ENCODE data around the gene SEC61A1.

Gene SEC61A1

DNA sequence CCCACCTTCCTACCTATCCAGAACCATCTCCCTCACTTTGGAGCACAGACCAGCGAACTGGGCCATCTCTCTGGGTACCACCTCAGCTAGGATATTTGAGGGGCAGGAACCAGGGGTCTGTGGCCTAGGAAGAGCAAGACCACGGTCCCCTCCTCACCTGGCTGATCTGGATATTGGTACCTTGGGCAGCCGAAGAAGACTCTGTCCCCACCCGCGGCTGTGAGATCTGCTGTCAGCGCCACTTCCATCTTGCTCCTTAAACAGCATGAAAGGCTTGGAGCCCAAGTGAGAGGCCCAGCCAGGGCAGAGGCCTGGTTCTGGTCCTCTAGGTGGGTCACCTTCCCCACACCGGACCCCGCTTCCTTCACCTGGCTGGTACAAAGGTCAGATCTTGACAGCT is 26.6 kb downstream of the SEC61A1 start:
- DNase-seq = no peak

DNA sequence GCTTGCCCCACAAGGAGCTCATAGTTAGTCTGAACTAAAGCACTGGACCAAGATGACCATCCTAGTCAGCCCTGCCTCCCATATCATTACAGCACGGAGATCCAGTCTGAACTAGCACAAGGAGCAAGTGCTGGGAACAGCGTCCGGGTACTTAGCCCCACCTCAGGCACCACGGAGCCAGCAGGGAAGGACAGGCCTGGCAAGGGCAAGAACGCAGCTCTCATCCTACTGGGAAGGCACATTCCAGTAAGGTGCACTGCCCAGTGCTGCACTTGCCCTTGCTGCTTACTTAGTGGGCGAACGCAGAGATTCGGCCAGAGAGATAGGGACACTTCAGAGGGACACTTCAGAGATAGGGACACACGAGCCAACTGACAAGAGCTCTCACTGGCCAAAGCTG is 27.6 kb downstream of the SEC61A1 start:
- DNase-seq = no peak

DNA sequence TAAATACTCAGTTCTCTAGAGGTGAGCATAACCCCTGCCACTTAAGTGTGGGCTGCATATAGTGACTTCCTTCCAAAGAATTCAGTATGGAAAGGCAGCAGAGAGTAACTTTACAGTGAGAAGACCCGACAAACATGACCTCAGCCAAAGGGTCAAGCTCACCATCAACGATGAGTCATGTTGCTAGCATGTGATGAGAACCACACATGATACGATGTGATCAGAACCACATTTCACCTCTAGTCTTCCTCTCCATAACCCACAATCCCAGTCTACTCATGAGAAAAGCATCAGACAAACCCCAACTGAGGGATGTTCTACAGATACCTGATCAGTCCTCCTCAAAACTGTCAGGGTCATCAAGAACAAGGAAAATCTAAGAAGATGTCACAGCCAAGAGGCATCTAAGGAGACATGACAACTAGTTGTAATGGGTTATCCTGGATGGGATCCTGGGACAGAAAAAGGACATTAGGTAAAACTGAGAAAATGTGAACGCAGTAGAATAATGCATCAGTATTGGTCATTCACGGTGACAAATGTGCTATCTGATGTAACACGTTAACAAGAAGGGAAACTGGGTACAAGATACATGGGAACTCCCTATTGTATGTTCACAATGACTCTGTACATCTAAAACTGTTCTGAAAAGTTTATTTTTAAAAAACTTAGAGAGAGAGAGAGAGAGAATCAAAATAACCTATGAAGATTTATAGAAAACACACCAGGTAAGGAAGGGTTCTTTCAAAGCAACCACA is 28.3 kb downstream of the SEC61A1 start:
- DNase-seq = no peak

DNA sequence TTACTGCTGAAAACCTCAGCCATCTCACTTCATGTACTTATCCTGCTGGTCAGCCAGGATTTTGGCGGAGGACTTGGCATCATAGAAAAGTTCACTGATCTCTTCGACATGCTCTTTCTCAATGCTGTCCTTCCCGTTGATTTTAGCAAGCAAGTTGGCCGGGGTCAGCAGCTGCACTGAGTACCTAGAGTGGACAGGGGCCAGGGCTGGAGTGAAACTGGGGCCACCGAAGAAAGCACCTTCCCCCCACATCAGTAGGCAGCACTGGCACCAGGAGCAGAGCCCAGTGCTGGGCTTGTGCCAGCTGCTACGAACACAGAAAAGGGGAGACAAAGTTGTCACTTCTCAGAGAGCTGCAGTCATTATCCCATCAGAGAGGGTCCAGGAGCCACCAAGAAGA is 29.0 kb downstream of the SEC61A1 start:
- DNase-seq = no peak

DNA sequence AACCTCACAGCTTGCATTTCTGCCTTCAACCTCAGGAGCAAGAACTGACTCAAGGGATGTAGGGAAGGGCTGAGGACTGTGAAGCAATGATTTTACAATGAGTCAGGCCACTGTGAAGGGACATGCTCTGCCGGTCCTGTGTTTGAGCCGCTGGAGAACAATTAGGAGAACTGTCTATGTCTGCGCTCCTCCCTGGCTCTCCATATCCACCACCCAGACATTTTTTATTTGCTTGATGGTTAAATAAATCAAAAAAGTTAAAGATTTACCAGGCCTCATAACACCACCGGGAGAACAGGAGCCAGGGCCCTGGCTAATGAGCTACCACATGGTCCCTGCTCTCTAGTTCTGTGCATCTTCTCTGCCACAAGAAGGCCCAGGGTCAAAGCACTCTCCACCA is 29.6 kb downstream of the SEC61A1 start:
- no peak for DNase-seq

DNA sequence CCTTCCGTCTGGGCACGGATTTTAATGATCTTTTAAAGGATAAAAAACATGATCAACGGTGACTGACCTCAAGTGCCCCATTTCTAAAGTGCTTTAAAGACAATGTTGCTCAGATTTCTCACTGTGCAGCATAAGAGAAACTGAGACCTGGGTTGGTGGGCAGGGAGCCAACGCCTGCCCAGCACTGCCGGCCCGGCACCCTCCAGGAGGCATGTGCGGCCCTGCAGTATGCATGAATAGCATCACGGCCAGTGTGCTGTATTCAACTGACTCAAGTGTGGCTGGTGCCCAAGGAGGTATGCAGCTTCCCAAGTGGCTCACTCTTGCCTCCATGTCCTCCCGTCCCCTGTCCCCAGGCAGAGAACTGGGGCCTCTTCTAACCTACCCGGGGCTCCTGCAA is 30.3 kb downstream of the SEC61A1 start:
- no peak for DNase-seq

DNA sequence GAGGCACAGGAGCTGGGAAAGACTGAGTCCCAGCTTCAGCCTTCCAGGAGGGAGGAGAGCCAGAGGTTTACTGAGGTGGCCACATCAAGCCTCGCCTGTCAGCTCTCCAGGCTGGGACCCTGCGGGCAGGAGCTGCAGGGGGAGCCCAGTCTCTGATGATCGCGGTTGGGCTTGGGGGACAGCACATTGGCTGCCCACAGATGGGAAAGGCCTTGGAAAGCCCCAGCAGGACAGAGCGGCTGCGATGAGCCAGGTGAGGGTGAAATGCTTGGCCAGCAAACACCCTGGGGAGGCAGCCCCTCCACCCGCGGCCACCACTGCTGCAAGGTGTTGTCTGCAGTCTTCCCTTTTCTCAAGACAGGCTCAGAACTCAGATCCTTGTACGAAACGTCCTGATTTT is 31.2 kb downstream of the SEC61A1 start:
- DNase-seq = no peak

DNA sequence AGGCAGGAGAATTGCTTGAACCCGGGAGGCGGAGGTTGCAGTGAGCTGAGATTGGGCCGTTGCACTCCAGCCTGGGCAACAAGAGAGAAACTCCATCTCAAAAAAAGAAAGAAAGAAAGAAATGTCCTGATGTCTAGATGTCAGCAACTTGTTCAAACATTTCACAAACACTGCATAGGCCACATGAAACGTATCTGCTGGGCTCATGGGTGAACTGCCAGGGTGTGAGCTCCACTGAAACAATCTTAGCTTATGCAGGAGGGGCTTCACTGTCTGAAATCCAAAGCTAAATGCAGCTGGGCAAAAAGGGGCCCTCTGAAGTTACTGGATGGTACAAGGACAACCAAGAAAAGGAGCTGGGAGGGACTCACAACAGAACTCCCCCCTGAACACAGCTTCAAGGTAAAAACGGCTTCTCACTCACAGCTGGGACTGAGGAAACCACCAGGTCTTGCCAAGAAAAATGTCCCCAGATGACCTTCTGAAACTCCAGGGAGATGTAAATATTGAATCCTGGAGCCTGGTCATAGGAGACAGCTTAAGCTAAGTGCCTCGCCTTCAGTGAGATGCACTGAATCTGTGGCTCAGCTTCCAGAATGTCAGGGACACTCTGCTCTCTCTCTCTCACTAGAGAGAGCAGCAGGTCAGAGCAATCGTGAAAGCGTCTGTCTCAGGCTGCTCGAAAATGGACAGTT is 31.9 kb downstream of the SEC61A1 start:
- no peak for DNase-seq

DNA sequence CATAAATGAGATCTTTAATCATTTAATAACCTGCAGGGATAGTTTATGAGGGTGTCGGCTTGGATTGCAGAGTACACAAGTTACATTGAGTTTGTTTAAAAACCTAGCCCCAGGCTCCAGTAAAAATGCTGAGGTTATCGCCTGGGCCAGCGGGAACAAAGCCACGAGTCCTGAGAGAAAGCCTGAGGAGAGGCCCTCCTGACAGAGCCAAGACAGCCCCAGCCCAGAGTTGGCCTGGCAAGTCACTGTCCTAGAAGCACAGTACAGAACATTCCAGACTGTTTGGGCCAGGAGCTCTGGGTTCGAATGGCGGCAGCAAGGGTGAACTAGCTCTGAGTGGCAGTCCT is 32.4 kb downstream of the SEC61A1 start:
- DNase-seq = no peak

DNA sequence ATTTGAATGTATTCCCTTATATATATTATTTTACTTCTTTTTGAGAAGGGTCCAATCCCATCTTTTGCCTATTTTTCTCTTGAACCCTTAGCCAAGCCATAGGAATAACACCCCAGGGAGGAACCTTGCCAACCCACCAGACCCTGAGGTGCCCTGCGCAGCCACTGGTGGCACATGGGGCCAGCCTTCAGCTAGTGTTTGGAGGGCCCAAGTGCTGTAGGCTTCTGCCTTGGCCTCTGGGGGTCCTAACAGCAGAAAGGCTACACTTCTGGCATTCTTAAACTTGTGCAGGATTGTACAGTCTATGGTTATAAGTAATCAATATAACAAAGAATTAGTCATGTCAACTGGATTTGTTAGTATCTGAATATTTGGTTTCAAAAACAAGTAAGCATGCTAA is 36.9 kb downstream of the SEC61A1 start:
- DNase-seq = no peak

DNA sequence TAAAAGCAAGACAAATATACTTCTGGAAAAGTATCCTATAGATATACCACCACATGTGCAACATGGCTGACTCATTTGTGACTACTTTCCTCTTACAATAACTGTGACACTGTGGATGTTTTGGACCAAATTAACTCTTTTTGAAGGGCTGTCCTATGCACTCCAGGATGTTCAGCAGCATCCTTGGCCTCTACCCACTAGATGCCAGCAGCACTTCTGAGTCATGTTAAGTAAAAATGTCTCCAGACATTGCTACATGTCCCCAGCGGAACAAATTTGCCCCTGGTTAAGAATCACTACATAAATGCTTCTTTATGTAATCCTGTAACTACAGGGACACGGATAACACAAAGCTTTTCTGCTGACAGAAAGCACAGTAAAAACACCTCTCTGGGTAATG is 39.3 kb downstream of the SEC61A1 start:
- no peak for DNase-seq

DNA sequence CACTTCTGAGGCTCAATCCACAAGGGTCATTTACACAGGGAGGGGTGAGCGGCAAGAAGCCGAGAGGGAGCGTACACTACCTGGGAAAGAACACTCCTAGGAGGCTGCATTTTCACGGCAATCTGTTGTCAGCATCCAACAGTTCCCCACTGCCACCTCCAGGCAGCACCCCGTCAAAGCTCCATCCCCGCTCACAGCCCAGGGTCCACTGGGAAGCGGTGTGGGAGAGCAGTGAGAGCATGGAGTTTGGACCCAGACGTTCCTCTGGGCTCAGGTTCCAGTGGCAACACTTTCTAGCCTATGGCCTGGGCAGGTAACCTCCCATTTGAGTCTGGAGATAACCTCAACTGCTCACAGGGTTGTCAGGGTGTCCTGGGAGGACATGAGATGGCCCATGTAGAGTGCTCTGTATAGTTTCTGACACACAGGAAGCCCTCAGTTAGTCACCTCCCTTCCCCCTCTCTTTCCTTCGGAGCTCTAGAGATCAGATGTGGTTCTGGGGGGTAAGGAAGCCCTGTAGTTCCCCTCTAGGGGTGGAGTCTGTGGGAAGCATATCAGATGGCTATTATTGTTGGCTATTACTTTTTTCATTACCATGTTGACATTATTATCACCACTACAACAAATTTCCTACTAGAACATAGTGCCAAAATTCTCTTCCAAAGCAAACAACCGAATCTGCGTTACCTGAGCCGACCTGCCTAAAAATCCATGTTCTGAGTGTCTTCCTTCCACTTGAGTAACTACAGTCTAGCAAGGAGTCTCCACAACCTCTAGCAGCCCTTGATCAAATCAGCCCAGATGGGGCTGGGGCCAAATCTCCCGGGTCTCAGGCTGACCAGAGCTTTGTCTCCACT is 42.3 kb downstream of the SEC61A1 start:
- no peak for DNase-seq

DNA sequence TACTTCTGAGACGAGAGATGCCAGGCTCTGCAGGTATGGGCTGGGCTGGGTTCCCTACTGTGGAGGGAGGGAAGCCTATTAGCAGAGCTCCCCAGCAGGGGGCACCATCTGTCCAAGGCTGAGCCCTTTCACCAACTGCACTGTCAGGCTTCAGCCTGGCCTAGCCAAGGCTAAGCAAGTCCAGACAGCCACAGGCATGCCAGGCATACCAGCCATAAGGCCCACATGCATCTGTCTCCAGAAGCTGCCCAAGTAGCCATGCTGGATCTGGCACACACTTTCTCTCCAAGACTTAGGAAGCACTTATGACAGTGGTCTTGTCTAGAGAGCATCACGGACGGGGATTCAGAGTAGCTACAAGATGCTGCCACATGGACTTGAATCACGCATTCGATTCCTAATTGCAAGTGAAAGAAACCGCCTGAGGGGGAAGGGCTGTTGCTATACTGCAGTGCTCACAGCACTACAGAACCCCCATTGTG is 43.0 kb downstream of the SEC61A1 start:
- DNase-seq = no peak

DNA sequence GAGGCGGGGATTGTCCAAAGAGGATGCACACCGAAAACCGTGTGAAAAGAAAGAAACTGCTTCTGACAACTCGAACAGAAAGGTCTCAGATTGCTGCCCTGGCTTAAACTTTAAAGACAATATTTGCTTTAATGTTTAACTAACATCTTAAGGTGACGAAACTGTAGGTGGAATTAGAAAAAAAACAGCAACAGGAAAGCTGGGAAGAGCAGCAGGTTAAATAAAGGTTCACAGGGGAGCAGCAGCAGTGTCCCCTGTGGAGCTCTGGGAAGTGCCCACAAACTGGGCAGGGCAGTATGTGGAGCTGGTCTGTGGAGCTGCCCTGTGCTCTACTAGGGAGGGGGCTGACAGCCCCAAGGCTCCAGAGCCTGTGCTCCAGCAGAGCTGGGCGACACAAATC is 46.0 kb downstream of the SEC61A1 start:
- DNase-seq = no peak

DNA sequence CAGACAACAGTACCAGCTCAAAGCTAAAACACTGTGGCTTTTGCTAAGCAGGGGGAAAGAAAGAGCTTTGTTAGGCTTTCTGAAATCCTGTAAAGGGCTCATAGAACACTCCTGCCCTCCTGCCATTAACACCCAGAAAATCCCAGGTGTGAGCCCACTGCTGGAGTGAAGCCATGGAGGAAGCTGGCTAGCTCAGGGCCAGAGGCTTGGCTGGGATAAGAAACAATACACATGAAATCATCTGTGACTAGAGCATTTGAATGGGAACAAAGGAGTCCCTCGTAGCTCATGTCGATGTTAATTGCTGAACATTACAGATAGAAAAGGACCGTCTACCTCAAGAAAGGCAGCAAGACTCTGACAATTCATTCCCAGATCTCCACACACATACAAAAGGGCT is 47.9 kb downstream of the SEC61A1 start:
- no peak for DNase-seq

DNA sequence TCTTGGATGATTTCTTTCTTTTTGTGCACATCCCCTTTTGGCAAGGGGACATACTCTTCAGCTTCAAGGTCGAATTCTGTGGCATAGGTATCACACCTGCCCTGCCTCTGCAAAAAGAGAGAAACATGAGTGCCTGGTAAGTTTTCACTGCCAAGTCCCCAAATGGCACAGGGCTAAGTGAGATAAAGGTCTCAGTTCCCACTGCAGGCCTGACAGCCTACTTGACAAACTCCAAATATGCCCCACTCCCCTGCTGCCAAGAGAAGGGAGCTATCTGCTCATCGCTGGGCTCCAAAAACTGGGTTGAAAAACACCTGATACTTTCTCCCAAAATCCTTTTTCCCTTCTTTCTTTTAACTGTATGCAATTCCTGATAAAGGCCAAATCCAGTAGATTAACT is 48.4 kb downstream of the SEC61A1 start:
- no peak for DNase-seq

DNA sequence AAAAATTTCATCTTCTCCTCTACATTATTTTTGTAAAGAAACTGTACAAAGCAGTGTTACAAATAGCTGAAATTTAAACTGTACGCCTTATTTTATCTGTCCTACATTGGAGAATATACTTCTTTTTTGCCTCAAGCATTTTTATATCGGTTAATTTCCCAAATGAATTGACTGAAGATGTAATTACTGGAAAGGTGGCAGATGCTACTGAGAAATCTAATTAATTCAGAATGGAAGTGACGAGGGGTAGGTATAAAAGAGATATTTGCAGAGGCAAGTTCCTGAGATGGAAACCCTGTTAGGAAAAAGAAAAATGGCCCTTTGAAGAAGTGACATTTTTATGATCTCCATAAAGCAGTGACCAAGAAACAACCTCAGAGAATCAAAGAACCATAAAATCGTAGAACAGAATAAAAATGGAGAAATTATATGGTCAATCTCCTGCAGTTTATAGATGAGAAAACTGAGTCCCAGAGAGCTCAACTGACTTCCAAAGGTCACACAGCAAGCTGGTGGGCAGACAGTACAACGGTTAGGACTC is 51.0 kb downstream of the SEC61A1 start:
- DNase-seq = no peak

DNA sequence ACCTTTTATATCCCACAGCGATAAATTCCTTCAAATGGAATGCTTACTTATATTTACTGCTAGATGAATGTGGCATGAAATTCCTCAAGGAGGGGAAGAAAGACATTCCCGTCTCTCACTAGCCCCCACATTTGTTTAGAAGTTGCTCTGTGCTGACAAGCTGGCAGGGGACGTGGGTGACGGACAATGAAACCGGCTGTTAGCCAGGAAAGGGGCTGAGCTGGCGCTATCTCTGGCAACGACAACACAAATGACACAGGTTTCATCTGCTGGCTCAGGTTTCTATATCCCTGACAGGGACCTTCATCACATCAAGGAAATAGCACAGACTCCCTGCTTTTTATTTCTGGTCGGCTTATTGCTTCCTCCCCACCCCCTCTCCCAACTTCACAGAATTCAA is 55.6 kb downstream of the SEC61A1 start:
- no peak for DNase-seq

DNA sequence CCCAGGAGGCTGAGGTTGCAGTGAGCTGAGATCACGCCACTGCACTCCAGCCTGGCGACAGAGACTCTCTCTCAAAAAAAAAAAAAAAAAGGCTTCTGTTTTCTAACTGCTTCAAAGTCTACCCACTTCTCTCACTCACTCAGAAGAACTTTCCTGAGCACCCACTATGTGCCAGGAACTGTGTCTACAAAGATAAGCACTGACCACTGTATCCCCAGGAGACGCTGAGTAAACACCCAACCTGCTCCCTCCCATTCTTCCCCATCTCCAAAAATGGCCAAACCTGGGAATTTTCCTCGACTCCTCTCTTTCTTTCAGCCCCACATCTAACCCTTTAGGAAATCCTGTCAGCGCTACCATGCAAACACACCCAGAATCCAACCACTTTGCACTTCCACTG is 58.9 kb downstream of the SEC61A1 start:
- no peak for DNase-seq

DNA sequence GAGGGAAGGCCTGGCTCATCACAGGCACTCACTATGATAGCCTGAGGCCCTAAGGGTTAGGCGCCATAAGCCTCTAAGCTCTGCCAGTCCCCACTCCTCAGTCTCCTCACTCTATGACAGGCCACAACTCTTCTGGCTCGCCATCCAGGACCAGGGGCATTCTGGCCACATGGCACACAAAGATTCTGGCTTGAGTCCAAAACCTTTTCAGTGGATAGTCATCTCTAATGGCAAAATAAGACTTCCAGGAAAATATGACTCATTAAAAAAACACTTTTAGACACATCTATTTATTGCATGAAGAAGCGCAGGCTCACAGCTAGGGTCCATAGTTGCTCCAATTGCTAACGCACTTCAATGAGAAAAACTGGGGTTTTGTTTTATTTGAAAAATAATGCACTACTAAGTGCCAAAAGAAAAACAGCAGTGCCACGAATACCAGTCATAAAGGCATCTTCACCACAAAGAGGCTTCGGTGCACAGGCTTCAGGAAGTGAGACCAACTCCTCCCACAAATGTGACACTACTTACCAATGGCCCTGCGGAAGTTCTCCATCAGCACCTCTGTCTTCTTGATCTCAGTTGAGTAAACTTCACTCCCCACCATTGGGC is 60.2 kb downstream of the SEC61A1 start:
- DNase-seq = no peak

DNA sequence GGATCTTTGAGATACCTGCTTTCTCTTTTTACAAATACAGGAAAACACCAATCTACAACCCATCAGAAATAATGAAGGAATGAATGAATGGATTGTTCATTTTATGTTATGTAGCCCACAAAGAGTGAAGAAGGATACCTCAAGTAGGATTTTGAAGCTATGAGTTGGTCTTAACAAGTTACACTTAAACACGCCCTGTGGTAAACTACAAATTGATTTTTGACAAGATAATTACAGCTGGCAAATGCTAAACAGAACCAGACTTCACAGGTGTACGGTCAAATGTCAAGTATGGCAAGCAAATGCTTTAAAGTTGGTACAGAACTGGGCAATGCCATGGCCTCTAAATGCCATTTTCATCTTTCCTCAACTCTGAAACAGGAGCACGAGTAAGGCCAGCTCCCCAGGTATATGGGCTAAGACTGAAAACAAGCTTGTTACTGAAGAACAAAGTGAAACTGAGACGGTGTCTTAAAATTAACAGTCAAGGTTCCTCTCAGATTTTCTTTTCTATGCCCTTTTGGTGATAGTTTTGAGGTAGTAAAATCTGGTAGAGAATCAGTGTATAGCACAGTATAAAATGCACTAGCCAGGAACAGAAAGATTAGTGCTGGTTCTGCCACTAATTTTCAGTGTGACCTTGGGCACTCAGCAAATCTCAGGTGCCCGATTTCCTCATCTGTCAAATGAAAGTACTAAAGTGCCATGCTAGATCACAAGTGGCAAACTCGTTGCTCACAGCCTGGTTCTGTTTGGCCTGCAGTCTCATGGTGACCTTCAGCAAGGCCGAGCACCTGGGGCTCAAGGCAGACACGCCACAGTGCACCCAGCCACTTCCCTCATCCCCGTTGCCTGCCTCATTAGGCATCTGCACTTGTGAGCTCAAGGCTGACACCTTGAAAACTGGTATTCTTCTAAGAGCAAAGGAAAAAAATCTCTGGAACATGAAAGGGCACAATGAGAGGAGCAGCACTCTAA is 61.9 kb downstream of the SEC61A1 start:
- no peak for DNase-seq

Measured in NCI-H1436 treated with DMSO at 0.1 percent for 48 hours (cell line).